Endothelial cell of umbilical vein (primary cell): ENCODE measurements around the gene PTDSS2. TPM values are rescaled to one million over a fixed set of nuclear protein-coding genes. Genes with fewer than 3 reads are reported as not detected.

Source experiments
- BruUV-seq: library from RNA; stranded (reverse); fragments of 400-500 nt; replicated peaks from 2 replicates; lab custom pipeline; 2021; lab: Mats Ljungman, UMichigan
- CTCF ChIA-PET: fragments of 300-600, 350-600 bp; sonication (Branson Sonifier 250); formaldehyde crosslinking; loops from one replicate; lab custom pipeline; 2021; ENCODE audit warnings: antibody characterized with exemption, inconsistent platforms; lab: Charles Lee
- POLR2A ChIA-PET: fragments of 300-600, 350-600 bp; sonication (Branson Sonifier 250); formaldehyde crosslinking; loops from one replicate; lab custom pipeline; 2021; ENCODE audit warnings: antibody characterized with exemption, inconsistent platforms; lab: Charles Lee
- DNase-seq: peaks from one replicate; pipeline ENCODE4 v3.0.0-alpha.2; 2011; ENCODE audit warnings: low read depth, low spot score
- FAIRE-seq: peaks from 2 replicates; lab custom pipeline; 2011; peaks lifted over from hg19 to GRCh38; lab: Jason Lieb, UNC
- H2AFZ ChIP-seq: 2 replicates; pipeline ENCODE4 v1.6.0; 2012; ENCODE audit warnings: low read depth, low read length, control low read depth, inconsistent platforms
- H3K27ac ChIP-seq: 2 replicates; pipeline ENCODE4 v1.5.1; 2011; ENCODE audit warnings: low read depth, mild to moderate bottlenecking, control low read depth, low read length, moderate library complexity; ENCODE audit not compliant: insufficient read depth
- H3K27me3 ChIP-seq, 2 experiments: 2 replicates each; pipeline versions ENCODE4 v1.6.0 to v1.6.1; 2011; ENCODE audit warnings: low read length in 2 of 2, mixed read lengths in 1 of 2; ENCODE audit not compliant: control insufficient read depth in 2 of 2, insufficient read depth in 2 of 2
- H3K36me3 ChIP-seq, 2 experiments: 2 replicates in 1 of 2; 3 replicates in 1 of 2; pipeline ENCODE4 v1.5.1; 2011; ENCODE audit warnings: low read length in 2 of 2, mild to moderate bottlenecking in 1 of 2, moderate library complexity in 1 of 2; ENCODE audit not compliant: control insufficient read depth in 2 of 2, insufficient read depth in 2 of 2; ENCODE audit errors: extremely low read depth in 1 of 2
- H3K4me1 ChIP-seq: 3 replicates; pipeline ENCODE4 v1.5.1; 2011; ENCODE audit warnings: mild to moderate bottlenecking, low read length; ENCODE audit not compliant: control insufficient read depth, insufficient read depth; ENCODE audit errors: extremely low read depth
- H3K4me2 ChIP-seq: 2 replicates; pipeline ENCODE4 v1.6.1; 2011; ENCODE audit warnings: low read length, control low read depth, mixed read lengths; ENCODE audit not compliant: insufficient read depth
- H3K4me3 ChIP-seq, 3 experiments: fragments of 200-600 bp in 1 of 3; sonication (generic), shearing (Covaris generic) in 1 of 3; replicated peaks in 1 of 3; 2 replicates each; pipeline ENCODE4 v1.5.1; 2011 to 2016; ENCODE audit warnings: control low read depth in 3 of 3, low read length in 3 of 3, mild to moderate bottlenecking in 2 of 3, inconsistent platforms in 1 of 3, low read depth in 1 of 3, moderate library complexity in 1 of 3; ENCODE audit not compliant: insufficient read depth in 1 of 3
- H3K79me2 ChIP-seq: 2 replicates; pipeline ENCODE4 v1.6.0; 2012; ENCODE audit warnings: low read length, inconsistent platforms; ENCODE audit not compliant: control insufficient read depth, insufficient read depth
- H3K9ac ChIP-seq: replicated peaks from 2 replicates; pipeline ENCODE3; 2011; ENCODE audit warnings: low read length, control low read depth; ENCODE audit not compliant: insufficient read depth; ENCODE audit errors: extremely low read depth
- H3K9me1 ChIP-seq: replicated peaks from 3 replicates; pipeline ENCODE4 v1.6.0; 2011; ENCODE audit warnings: mild to moderate bottlenecking, low read length; ENCODE audit not compliant: control insufficient read depth, insufficient read depth; ENCODE audit errors: extremely low read depth
- H3K9me3 ChIP-seq: replicated peaks from 2 replicates; pipeline ENCODE4 v1.5.1; 2012; ENCODE audit warnings: low read length, inconsistent platforms; ENCODE audit not compliant: control insufficient read depth, insufficient read depth
- H4K20me1 ChIP-seq: replicated peaks from 2 replicates; pipeline ENCODE3; 2011; ENCODE audit warnings: mild to moderate bottlenecking, low read length; ENCODE audit not compliant: control insufficient read depth, insufficient read depth; ENCODE audit errors: extremely low read depth
- CTCF ChIP-seq, 2 donors: IDR thresholded peaks; 1 replicate in 1 of 2; 2 replicates in 1 of 2; pipeline ENCODE4 v1.5.1; 2011; ENCODE audit warnings: low read length in 2 of 2, mild to moderate bottlenecking in 2 of 2, moderate library complexity in 2 of 2, control low read depth in 1 of 2, inconsistent platforms in 1 of 2, low read depth in 1 of 2; ENCODE audit not compliant: insufficient read depth in 1 of 2; ENCODE audit errors: extremely low read depth in 1 of 2
- EZH2 ChIP-seq: IDR thresholded peaks from 2 replicates; pipeline ENCODE4 v1.6.1; 2012; ENCODE audit warnings: borderline replicate concordance, low read depth, mild to moderate bottlenecking, moderate library complexity, low read length, inconsistent platforms; ENCODE audit not compliant: severe bottlenecking
- FOS ChIP-seq: IDR thresholded peaks from 2 replicates; pipeline ENCODE4 v1.6.1; 2011; ENCODE audit warnings: mild to moderate bottlenecking, low read length, moderate library complexity, borderline replicate concordance; ENCODE audit not compliant: insufficient read depth
- GATA2 ChIP-seq: IDR thresholded peaks from 2 replicates; pipeline ENCODE4 v1.7.0; 2011; ENCODE audit warnings: low read depth, mild to moderate bottlenecking, moderate library complexity, mixed read lengths, low read length; ENCODE audit not compliant: insufficient read length, insufficient read depth
- JUN ChIP-seq: IDR thresholded peaks from 2 replicates; pipeline ENCODE4 v1.6.1; 2011; ENCODE audit warnings: borderline replicate concordance, low read depth; ENCODE audit not compliant: insufficient read length, insufficient read depth
- MAX ChIP-seq: IDR thresholded peaks from 2 replicates; pipeline ENCODE4 v1.6.1; 2011; ENCODE audit not compliant: insufficient read depth, insufficient read length
- MYC ChIP-seq: IDR thresholded peaks from one replicate; pipeline ENCODE4 v1.6.1; 2011; ENCODE audit warnings: mild to moderate bottlenecking, low read depth, low read length
- POLR2A ChIP-seq: IDR thresholded peaks from 2 replicates; pipeline ENCODE4 v1.6.1; 2012; ENCODE audit warnings: low read depth, mild to moderate bottlenecking, control low read depth, low read length
- POLR2AphosphoS5 ChIP-seq: IDR thresholded peaks from 2 replicates; pipeline ENCODE4 v1.6.1; 2012; ENCODE audit warnings: low read depth, mild to moderate bottlenecking, control low read depth, low read length, moderate library complexity; ENCODE audit not compliant: insufficient read depth
- dilution Hi-C: fragments of 300-500 bp; cut with MboI; formaldehyde crosslinking; loops from one replicate; pipeline ENCODE4 v1.15.0; 2019; ENCODE audit warnings: low sequenced_read_pairs; ENCODE audit not compliant: extremely low pct_ligation_motif_present
- intact Hi-C: fragments of 100-400 bp; cut with micrococcal nuclease; formaldehyde crosslinking; loops from one replicate; pipeline ENCODE4 v1.10.0; 2022
- polyA plus RNA-seq, 4 experiments: library from polyadenylated mRNA; depleted of rRNA in 3 of 4; stranded (reverse) in 3 of 4; unstranded in 1 of 4; fragments of >200 nt; gene quantifications; 2 replicates each; pipeline versions ENCODE4 v1.2.1 to v1.2.3, GENCODE V29; 2011 to 2012; ENCODE audit warnings: missing spikeins in 1 of 4
- total RNA-seq: library from RNA; stranded (reverse); gene quantifications from 2 replicates; pipeline ENCODE4 v1.2.3, GENCODE V29; 2021

The PTDSS2 gene
- total and polyA plus RNA-seq, 2 donors (not counting 3 experiments of a cell fraction or from before 2014, with no cell fraction given), result 41.4 to 46.8 TPM

- peak; percentile 18 for DNase-seq
- no TSS peak for BruUV-seq
- intact Hi-C loops, result no loop called here
Measured at GRCh38 chr11:416757-417621, 33.1 kb upstream of the PTDSS2 start.

GRCh38 chr11:417652-418342, 32.3 kb upstream of the PTDSS2 start:
- Histone ChIP-seq H3K4me2 (no peak overlapping the region), H3K27ac (no peak overlapping the region), H3K79me2 (no peaks in the 10 kb centered on the region), H3K4me3 (peak overlapping the region in 1 of 3 experiments; percentile 40), H3K9me3 (no peaks in the 10 kb centered on the region), H3K36me3 (no peaks in the 10 kb centered on the region), H3K4me1 (peaks cover 21% of the 10 kb centered on the region), H3K9me1 (no peaks in the 10 kb centered on the region), H3K27me3 (no peaks in the 10 kb centered on the region), H3K9ac (no peak overlapping the region), H2AFZ (no peak overlapping the region), H4K20me1 (no peaks in the 10 kb centered on the region)
- dilution Hi-C loops, result no loop called here
- intact Hi-C loops, result no loop called here
- ChIA-PET CTCF (interaction anchor here (1.0 to 1.7 kb wide), 2 partner anchors 29 to 30 kb away, joined by 3 to 20 read pairs; no protein-coding TSS in a partner anchor), POLR2A (no interaction called here)
- no peak for DNase-seq
- TF ChIP-seq POLR2AphosphoS5 (no peak), JUN (no peak), MAX (no peak), MYC (no peak), EZH2 (no peak), POLR2A (no peak), CTCF (IDR thresholded peaks at IDR 0.05; ENCODE audit: extremely low read depth in 1 of 2, insufficient read depth in 1 of 2, low read depth in 1 of 2, low read length in 2 of 2) (no peak), FOS (no peak), GATA2 (no peak)
- FAIRE-seq, result no peak
- BruUV-seq, result no TSS peak

More at GRCh38 chr11:416757-417621, 33.1 kb upstream of the PTDSS2 start:
- Histone ChIP-seq H3K9me3 (no peaks in the 10 kb centered on the region), H3K9me1 (no peaks in the 10 kb centered on the region), H3K9ac (peak overlapping the region; percentile 23), H3K27ac (no peak overlapping the region), H3K4me1 (peaks cover 21% of the 10 kb centered on the region), H4K20me1 (no peaks in the 10 kb centered on the region), H3K79me2 (no peaks in the 10 kb centered on the region), H3K36me3 (no peaks in the 10 kb centered on the region), H3K4me3 (peak overlapping the region; percentile 20 to 40 (median 30)), H3K27me3 (no peaks in the 10 kb centered on the region), H3K4me2 (peak overlapping the region; percentile 69), H2AFZ (peak overlapping the region; percentile 65)
- peak; percentile 55 for TF ChIP-seq POLR2AphosphoS5
- peak; percentile 58 for TF ChIP-seq POLR2A
- no peak for TF ChIP-seq FOS
- ChIA-PET CTCF (interaction anchor here (1.0 to 1.7 kb wide), 5 partner anchors 10 to 166 kb away, joined by 3 to 20 read pairs (median 5); no protein-coding TSS in a partner anchor), POLR2A (interaction anchor here (0.7 kb wide), 1 partner anchor 10 kb away, joined by 3 read pairs; no protein-coding TSS in a partner anchor)
- dilution Hi-C loops, result no loop called here
- FAIRE-seq, result peak; percentile 12
